Mucosa of gallbladder (tissue), 1 donor: Measurements from ENCODE around the gene GLT1D1. TPM values are rescaled to one million over a fixed set of nuclear protein-coding genes. Genes with fewer than 3 reads are reported as not detected.
"Not testable (repeated sequence)": the region's sequence is repeated elsewhere in the genome, so short reads cannot be mapped to it uniquely, and the experiment has no call there.

Source experiments
- DNase-seq: peaks from one replicate; pipeline ENCODE4 v3.0.0-alpha.2; 2020; ENCODE audit warnings: low spot score
- total RNA-seq: library from RNA; stranded (reverse); gene quantifications from one replicate; pipeline ENCODE4 v1.2.1, GENCODE V29; 2021
- donor health status: DM: no; HTN: no; CAD: no.

The GLT1D1 gene
- 3.3 TPM for total RNA-seq

DNA sequence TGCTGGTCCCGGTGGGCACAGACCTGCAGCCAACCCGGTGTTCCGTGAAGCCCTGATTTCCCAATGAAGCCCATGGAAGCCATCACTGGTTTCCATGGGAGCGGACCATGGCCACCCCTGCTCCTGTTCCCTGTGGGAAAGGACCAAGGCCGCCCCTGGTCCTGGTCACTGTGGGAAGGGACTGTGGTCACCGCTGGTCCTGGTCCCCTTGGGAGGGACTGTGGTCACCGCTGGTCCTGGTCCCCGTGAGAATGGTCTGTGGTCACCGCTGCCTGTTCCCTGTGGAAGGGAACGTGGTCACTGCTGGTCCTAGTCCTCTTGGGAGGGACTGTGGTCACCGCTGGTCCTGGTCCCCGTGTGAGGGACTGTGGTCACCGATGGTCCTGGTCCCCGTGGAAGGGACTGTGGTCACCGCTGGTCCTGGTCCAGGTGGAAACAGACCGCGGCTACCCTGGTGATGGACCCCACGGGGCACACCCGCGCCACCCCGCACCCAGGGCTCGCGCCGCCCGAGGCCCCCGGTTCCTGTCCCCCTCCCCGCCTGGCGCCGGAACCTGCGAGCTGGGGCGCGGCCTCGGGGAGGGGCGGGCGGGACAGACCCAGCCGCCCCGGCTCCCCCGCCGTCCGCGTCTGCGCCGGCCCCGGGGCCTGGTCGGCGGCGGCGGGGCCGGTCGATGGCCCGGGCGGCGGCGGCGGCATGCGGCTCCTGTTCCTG, at the start of gene GLT1D1:
TSS of gene GLT1D1 (plus strand) at position 594 of the 715 bp plus-strand sequence. CDS start at position 698, 104 bp downstream.
- DNase-seq: no peak

DNA sequence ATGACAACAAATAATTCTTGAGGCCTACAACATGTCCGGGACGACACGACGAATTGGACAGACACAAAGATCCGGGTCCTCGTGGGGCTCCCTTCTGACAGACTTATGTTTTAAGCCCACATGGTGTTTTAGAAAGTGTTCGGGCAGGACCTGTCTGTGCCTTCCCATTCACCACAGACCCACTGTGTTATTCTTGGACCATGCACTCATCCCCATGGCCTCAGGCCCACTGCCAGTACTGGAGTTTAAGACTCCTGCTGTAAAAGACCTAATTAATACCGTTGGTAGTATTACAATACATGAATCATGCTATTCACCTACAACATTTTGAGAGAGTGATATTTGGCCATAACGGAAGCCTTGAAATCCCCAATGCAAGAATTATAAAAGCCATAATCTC, 49.5 kb upstream of the GLT1D1 start:
- DNase-seq: no peak

DNA sequence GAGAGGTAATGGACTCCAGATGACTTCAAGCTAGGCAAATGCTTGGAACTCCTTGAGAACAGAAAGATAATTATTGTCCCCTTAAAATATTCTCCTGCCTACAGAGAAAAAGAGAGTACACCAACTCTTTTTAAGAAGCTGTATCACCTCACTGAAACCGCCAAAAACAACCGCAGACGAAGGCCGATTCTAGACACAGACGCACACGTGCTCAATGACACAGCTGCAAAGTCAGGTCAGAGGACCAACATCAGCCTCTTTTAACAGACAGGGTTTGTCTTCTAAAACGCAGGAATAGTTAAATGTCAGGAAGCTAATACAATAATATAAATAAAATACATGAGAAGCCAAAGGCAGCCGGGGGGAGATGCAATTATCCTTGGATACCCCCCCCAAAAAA, 48.5 kb upstream of the GLT1D1 start:
- no peak for DNase-seq

DNA sequence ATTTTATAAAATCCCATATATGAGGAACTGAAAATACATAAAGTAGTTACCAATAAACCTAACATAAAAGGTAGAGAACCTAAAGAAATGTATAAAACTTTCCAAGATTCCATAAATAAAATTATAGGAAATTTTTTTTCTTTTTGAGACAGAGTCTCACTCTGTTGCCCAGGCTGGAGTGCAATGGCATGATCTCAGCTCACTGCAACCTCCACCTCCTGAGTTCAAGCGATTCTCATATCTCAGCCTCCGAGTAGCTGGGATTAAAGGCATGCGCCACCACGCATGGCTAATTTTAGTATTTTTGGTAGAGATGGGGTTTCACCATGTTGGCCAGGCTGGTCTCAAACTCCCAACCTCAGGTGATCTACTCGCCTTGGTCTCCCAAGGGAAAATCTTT, 47.9 kb upstream of the GLT1D1 start:
- DNase-seq: not testable (repeated sequence)

DNA sequence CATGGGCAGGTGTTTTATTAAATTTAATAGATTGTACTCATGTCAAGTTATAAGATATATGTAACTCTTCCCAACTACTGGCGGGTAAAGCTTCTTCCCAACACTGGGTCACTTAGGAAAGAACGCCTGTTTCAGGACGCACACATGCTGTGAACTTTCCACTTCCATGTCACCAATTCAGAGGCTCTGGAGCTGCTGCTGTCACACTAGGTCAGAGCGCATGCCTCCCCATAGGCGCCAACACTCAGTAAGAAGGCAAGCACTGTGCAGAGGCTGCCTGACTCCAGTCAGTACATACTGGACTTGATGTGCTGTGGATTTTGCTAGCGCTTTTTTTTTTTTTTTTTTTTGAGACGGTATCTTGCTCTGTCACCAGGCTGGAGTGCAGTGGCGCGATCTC, 46.7 kb upstream of the GLT1D1 start:
- no peak for DNase-seq

DNA sequence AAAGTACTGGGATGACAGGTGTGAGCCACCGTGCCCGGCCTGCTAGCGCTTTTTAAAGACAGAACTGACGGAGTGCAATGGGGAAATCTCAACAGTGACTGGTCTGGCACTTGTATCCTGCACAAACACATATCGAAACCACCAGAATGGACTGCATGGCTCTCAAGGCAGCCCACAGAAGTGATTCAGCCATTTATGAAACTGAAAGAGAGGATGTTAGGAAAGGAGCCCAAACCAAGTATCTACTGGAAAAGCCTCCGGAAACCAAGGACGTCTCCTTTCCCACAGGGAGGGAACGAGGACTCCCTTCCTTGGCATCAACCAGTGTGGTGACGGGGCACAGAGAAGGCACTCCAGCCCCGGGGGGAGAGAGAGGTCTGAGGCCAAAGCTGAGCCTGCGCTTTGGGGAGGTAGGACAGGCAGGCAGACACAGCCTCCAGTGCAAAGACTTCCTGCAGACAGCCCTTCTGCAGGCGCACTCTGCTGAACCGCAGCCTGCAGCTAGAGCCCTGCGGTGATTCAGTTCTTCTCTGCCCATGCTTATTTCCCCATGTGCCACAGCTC, 46.0 kb upstream of the GLT1D1 start:
- no peak for DNase-seq

DNA sequence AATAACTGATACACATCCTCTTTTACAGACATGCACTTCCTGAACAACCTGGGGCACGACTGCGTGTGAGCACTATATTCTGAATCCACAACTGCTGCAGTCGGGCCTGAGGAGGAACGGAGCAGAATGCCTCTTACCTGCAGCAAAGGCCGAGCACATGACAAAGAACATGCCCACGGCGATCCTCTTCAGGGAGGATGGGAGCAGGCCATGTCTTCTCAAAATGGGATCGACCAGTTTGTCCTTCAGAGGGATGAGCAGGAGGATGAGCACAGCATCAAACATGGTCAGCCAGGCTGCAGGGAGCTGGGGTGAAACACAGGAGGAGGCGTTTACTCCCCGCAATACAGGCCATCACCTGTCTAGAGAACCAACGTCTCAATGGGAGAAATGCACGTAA, 44.6 kb upstream of the GLT1D1 start:
- DNase-seq: no peak

DNA sequence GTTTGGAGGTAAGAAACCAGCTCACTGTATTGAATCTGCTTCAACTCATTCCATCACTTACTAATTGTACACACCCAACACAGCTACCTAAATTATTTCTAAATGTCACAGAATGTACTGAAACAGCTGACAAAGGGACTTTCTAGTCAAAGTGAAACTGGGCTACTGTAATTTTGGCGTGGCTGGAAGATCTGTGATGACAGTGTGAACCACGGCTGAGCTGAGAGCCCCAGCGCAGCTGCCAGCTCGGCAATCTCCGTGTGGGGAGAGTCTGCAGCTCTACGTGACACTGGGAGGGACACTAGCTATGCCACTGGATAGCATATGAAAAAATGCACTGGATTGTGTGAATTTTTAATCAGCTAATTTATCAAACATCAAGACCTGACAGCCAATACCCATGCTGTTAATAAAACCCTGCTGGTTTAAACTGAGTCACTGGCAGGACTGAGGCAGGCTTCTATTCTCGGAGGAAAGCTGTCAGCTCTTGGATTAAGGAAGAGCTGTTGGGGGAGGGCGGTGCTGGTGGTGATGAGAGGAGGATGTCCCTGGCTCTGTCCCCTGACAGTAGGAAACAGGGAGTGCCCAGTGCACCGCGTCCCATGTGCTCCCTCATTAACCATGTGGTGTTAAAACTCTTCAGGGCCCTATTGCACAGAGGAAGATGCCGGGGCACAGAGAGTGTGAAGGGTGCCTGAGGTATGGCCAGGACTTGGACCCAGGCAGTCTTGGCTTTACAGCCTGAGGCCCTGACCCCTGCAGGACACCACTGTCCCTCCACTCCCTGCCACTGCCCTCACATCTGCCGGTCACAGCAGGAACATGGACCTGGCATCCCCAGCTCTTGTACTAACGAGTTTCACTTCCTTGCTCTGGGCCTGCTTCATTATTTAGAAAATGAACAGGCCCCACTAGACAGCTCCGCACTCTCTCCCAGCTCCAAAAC, 42.8 kb upstream of the GLT1D1 start:
- no peak for DNase-seq

DNA sequence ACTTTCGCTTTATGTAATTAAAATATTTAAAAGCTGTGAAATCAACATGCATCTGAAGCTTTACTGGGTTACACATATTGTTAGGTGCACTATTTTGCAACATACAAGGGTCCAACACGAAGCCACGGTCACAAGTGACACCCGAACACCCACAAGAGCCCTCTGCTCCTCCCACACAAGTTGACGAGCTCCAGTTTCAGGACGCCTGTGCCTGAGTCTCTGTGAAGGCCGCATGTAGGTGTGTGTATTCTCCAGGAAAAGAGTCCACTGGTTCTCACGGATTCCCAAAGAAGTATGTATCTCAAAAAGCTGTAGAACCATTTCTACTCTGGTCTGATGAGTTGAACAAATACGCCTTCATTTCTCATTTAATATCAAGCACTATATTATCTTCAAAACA, 41.5 kb upstream of the GLT1D1 start:
- no peak for DNase-seq

DNA sequence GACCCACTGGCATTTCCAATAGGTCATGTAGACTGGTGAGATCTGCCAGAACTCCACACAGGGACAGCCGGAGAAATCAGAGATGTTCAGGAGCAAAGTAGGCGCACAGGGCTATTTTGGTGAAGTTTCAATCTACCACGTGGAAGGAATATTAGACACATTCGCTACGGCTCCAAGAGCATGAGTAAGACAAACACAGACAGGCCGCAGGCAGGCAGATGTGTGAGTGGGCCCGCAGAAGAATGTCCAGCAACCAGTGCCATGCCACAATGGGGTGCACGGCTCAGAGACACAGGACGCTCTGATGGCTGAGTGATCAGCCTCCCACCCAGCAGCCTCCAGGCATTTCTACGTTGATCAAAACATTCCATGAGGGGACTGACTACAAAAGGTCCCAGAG, 39.9 kb upstream of the GLT1D1 start:
- DNase-seq: no peak

DNA sequence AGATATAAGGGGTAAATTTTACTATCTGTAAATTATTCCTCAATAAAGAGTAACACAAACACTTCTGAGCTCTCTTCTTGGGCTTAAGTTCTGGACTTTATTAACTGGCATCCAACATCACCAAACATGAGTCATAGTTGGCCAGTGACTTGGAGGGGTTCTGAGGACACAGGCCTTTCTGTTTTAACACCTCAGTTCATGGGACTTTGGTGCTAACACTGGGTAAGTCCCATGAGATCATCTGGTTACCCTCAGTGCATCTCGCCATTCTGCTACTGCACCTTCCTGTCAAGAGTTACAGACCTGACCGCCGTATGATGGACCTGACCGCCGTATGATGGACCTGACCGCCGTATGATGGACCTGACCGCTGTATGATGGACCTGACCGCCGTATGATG, 39.4 kb upstream of the GLT1D1 start:
- DNase-seq: no peak

DNA sequence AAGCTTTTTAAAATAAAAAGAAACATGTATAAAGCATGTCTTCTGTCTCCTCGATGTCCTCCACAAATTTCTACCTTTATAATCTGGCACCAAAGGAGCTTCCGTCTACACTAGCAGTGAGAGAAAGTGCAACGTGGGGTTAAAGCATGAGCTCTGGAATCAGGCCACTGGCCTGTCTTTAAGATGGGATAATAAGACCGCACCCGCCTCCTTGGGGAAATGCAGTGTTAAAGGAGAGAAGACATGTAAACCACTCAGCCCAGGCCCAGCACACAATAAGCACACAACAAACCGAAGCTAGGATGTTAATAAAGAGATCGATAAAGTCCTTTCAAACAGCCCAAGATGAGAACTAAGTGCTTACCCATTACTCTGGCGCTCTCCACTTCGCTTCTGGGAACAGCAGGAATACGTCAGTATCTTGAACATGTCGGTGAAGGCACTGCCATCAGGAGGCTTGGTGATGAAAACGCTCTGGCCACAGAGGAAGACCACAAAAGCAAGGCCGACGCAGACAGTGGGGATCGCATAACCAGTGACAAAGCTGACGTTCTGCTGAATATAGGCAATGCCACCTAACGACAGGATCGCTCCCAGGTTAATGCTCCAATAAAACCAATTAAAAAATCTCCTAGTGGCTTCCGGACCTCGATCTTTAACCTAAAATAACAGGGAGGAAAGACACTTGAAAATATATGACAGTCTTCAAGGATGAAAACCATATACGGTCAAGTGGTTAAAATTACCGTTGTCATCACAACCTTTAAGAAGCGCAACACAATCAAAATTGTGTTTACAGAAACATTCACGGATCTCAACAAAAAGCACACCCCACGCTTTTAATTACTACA, 38.6 kb upstream of the GLT1D1 start:
- no peak for DNase-seq

DNA sequence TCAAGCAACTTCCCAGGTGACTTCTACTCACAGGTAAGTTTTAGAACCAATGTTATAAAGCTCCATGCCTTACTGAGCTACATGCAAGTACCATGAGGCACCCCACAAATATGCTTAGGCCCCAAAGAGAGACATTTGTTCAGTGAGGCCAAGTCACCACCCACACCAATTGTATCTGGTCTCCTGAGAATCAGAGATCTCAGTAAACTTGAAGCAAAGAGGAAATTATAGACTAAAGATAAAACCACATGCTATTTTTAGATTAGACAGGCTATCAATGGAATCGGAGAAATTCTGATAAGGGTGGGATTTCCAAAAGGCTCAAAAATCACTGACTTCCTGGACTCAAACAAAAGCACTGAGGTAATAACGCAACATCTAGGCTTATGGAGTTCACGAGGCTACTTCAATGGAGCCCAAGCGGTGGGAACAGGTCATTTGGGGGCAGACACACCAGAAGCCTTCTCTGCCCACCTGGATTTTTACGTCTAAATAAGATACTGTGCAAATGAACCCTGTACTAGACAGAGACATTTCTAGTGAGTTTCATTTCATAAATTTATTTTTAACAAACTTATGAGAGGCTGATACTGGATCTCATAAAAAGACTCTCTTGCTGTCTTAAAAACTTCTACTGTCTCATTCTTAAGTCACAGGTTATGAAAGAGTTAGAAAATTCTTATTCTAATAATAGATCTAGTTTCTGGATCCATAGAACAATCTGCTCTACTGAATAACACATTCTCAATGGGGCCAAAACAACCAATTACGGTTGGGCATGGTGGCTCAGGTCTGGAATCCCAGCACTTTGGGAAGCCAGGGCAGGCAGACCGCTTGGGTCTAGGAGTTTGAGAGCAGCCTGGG, 37.3 kb upstream of the GLT1D1 start:
- DNase-seq: no peak

DNA sequence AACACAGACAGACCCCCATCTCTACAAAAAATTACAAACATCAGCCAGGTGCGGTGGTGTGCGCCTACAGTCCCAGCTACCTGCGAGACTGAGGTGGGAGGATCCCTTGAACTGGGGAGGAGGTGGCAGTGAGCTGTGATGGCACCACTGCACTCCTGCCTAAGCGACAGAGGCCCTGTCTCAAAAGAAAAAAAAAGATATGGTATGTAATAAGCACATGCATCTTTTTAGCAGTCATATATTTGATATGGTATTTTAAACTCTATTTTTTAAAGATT, 36.7 kb upstream of the GLT1D1 start:
- no peak for DNase-seq

DNA sequence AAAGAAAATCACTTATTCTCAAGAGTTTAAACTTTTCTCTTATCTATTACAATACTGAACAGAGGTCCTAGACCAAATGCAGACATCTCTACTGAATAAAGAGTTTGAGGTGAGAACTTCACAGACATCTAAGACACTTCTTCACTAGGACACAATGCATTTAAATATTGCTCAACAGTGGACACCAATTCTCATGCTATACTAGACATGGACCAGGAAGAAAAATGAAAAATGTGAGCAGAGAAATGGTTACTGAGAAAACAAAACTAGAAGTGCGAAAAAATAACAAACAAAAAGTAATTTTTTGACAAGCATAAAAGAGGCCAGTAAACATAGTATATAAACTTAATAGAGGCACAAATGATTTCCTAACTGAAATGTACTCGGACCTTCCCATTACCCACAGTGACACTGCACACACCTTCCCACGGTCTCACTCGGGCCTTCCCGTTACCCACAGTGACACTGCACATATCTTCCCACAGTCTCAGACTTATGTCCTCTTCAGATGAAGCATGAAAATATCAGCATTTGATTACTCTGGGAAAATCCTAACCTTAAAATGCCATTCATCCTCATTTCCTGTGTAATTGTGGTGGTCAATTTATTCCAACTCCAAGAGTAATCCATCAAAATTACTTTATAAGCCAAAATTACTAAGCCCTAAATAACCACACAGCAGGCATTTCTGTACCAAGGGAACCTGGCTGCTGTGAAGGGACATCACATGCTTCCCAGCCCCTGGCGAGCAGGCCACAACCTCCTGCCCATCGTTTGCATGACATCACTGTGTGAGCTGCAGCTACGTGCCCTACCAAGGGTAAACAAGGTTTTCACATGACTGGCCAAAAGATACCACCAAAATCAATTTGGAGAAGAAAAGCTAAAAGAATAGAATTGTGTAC, 35.9 kb upstream of the GLT1D1 start:
- DNase-seq: peak; percentile 75

DNA sequence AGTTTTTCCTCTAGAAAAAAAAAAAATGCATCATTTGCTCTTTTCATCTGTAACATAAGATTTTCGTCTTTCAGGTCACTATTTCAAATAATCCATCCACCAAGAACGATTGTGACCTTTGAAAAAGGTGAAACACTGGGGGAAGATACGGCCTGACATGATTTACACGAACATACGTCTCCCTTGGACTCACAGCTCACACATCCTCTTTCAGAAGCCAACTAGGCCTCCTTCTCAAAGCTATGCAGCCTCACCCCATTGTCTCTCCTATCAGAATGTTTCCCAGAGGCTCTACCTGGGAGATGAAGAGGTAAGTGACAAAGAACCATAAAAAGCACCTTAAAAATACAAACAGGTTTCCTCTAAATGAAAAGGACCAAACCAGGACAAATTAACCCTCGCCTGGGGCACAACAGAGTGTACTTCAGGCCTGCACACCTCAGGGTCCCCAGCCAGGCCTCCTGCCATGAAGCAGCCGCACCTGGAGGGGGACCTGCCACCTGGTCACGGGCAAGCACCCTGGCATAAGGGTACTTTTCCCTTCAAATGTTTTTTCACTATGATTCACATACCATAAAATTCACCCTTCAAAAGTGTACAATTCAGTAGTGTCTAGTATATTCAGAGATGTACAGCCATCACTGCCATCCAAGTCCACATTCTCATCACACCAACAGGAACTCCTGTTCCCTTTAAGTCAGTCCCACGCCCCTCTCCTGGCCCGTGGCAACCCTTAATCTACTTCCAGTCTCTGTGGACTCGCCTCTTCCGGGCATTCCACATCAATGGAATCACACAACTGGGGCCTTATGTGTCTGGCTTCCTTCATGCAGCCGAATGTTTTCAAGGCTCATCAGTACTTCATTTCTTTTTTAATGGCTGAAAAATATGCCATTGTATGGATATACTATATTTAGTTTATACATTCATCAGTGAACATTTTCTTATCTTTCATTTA, 34.9 kb upstream of the GLT1D1 start:
- DNase-seq: no peak

DNA sequence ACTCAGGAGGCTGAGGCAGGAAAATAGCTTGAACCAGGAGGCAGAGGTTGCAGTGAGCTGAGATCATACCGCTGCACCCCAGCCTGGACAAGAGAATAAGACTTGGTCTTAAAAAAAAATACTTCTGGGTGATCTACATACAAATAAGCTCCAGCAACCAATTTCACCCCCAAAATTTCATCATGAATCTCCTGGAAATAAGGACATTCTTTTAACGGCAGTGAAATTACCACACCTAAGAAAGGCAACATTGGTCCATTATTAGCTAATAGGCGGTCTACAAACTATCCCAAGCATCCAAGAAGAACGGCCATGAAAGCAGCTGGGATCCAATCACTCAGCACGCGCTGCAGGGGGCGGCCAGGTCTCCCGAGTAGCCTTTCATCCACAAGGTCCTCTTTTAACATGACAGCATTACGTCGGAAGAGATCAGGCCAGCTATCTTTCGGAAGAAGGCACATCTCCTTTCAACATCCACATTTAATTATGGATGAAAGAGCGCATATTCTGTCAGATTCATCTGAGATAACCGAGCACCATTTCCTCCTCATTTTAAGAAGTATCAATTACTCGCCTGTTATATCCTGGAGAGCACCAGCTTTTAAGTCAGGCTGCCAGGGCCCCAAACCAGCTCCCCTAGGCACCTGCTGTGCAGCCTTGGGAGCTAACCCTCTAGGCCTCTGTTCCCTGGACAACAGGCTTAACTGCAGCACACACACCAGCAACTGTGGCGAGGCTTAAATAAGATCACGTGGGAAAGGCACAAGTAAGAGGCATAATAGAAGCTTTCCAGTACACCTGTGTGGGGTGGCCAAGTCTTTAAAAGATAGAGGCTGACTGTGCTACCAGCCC, 33.8 kb upstream of the GLT1D1 start:
- no peak for DNase-seq

DNA sequence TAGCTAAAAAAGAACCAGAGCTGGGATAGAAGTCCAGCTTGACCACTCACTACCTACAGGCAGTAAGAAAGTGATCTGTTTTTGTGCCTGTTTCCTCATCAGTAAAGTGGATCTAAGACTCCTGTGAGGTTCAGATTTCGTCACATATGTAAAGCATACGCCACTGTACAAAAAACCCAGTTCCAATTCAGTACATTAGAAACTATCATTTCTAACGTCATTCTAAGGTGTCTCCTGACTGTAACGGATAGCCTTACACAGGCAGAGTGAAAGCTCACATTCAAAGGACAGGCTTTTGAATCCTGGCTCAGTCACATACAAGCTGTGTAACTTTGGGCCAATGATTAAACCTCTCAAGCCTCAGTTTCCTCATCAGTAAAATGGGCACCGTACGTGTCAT, 33.0 kb upstream of the GLT1D1 start:
- no peak for DNase-seq
